Tibial artery (tissue), 4 donors: ENCODE measurements around the gene SORCS2.

ENCODE experiments used
- DNase-seq, 2 donors: peaks; one replicate each; pipeline ENCODE4 v3.0.0-alpha.2; 2019
- H3K27ac ChIP-seq, 2 donors: fragments of 200-600 bp; sonication (generic) in 1 of 2; 1 replicate in 1 of 2; 2 replicates in 1 of 2; pipeline ENCODE4 v1.5.1; 2018 to 2019; ENCODE audit warnings: mild to moderate bottlenecking in 1 of 2
- H3K27me3 ChIP-seq, 2 donors: fragments of 200-600 bp; sonication (generic) in 1 of 2; one replicate each; pipeline versions ENCODE4 v1.5.1 to v1.6.0; 2016 to 2019
- H3K36me3 ChIP-seq, 3 donors: fragments of 200-600 bp; sonication (generic) in 2 of 3; one replicate each; pipeline ENCODE4 v1.5.1; 2016 to 2019; ENCODE audit warnings: mild to moderate bottlenecking in 2 of 3
- H3K4me1 ChIP-seq, 4 donors: fragments of 200-600 bp; sonication (generic) in 2 of 4; 1 replicate in 3 of 4; 2 replicates in 1 of 4; pipeline ENCODE4 v1.5.1; 2016 to 2019
- H3K4me3 ChIP-seq, 2 donors: fragments of 200-600 bp; sonication (generic) in 1 of 2; 1 replicate in 1 of 2; 2 replicates in 1 of 2; pipeline ENCODE4 v1.5.1; 2018 to 2019; ENCODE audit warnings: mild to moderate bottlenecking in 2 of 2
- H3K9me3 ChIP-seq, 3 donors: fragments of 200-600 bp; sonication (generic) in 1 of 3; one replicate each; pipeline ENCODE4 v1.5.1; 2016 to 2019
- intact Hi-C: fragments of 100-400 bp; cut with DNase I; formaldehyde crosslinking; loops from one replicate; pipeline ENCODE4 v1.15.0; 2023; ENCODE audit warnings: low total_unique reads
- TF ChIP-seq, protein P1 (sequence below), 2 experiments: fragments of 200-600 bp in 1 of 2; fragments of 450-650 bp in 1 of 2; IDR thresholded peaks; one replicate each; pipeline ENCODE4 v1.5.1; 2017 to 2019; ENCODE audit warnings: antibody characterized with exemption in 2 of 2, mild to moderate bottlenecking in 1 of 2, moderate library complexity in 1 of 2

Gene SORCS2

DNA sequence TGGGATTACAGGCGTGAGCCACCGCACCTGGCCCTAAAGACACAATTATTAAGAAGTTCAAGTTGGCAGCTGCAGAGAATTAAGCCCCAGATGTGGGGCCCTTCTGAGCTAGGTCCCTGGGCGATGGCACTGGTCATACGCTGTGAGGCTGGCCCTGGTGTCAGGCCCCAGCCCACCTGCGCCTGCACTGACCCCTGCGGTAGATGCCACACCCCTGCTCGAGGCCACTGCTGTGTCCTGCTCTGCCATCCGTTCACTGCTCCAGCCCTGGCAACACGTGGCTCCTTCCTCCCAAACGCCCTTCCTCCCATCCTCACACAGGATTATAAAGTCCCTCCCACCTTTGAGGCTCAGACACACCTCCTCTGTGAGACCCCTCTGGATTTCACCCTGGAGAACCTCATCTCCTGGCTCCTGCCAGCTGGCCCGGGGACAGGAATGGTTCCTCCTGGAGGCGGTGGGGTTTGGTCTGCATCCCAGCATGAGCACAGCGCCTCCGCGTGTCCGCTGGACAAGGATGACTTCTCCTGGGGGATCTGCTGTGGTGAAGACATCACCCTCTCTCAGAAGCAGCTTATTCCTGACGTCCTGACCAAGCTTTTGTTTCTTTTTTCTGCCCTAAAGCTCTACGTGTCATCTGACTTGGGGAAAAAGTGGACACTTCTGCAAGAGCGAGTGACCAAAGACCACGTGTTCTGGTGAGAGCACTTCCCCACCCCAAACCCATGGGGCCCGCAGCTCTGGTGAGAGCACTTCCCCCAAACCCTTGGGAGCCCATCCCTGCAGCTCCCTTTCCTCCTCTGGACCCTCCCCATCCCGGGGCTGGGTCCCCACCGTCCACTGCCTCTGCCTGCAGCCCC lies 461.4 kb downstream of the SORCS2 start:
- H3K9me3 ChIP-seq, result no peaks in the 10 kb centered on the region
- H3K27me3 ChIP-seq, result peaks cover 0 to 34% of the 10 kb centered on the region in 2 donors
- TF ChIP-seq, protein P1, sequence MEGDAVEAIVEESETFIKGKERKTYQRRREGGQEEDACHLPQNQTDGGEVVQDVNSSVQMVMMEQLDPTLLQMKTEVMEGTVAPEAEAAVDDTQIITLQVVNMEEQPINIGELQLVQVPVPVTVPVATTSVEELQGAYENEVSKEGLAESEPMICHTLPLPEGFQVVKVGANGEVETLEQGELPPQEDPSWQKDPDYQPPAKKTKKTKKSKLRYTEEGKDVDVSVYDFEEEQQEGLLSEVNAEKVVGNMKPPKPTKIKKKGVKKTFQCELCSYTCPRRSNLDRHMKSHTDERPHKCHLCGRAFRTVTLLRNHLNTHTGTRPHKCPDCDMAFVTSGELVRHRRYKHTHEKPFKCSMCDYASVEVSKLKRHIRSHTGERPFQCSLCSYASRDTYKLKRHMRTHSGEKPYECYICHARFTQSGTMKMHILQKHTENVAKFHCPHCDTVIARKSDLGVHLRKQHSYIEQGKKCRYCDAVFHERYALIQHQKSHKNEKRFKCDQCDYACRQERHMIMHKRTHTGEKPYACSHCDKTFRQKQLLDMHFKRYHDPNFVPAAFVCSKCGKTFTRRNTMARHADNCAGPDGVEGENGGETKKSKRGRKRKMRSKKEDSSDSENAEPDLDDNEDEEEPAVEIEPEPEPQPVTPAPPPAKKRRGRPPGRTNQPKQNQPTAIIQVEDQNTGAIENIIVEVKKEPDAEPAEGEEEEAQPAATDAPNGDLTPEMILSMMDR (IDR thresholded peaks at IDR 0.05), result no peak
- no peak overlapping the region for H3K27ac ChIP-seq
- intact Hi-C loops, result no loop called here
- DNase-seq, result no peak
- peaks cover 0 to 3% (median 0%) of the 10 kb centered on the region in 4 donors for H3K4me1 ChIP-seq
- H3K36me3 ChIP-seq, result no peaks in the 10 kb centered on the region
- no peak overlapping the region for H3K4me3 ChIP-seq

DNA sequence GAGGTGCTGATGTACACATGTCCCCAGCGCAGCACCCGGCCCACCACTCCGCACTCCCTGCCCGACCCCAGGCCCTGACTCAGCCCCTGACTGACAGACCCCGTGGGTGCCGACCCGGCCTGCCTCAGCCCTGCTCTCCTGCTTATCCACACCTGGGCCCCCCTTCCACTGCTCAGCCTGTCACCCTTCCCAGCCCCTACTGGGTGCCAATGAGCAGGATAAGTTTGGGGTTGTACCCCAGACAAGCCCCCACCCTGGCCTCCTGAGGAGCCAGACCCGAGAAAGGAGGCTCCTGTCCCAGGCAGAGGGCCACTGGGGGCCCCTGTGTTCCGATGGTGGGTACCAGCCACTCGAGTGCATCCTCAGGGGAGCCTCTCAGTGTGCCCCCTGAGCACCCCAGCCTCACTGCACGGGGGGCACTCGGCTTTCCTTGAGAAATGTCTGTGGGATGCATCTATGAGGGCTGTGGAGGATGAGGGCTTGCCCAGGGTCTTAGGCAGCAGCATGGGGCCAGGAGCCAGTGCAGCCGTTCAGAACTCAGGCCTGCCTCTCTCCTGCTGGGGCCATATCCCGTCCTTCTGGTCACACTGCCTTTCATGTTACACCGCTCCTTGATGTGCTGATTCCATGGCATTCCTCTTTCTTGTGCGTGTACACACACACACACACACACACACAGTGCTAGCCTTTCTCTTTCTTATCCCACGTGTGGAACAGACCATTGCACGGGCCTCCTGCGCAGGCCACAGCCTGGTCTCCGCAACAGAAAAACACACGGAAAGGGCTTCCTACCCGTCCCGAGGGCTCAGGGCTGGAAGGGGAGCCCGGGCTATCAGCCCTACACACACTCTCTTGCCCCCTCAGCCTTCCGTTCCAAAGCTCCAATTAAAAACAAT lies 462.5 kb downstream of the SORCS2 start:
- DNase-seq, result no peak
- TF ChIP-seq, protein P1 (IDR thresholded peaks at IDR 0.05), result no peak
- H3K4me1 ChIP-seq, result no peaks in the 10 kb centered on the region
- no peaks in the 10 kb centered on the region for H3K9me3 ChIP-seq
- peaks cover 0 to 29% of the 10 kb centered on the region in 2 donors for H3K27me3 ChIP-seq
- no peak overlapping the region for H3K4me3 ChIP-seq
- H3K36me3 ChIP-seq, result no peaks in the 10 kb centered on the region
- H3K27ac ChIP-seq, result no peak overlapping the region
- intact Hi-C loops, result no loop called here

DNA sequence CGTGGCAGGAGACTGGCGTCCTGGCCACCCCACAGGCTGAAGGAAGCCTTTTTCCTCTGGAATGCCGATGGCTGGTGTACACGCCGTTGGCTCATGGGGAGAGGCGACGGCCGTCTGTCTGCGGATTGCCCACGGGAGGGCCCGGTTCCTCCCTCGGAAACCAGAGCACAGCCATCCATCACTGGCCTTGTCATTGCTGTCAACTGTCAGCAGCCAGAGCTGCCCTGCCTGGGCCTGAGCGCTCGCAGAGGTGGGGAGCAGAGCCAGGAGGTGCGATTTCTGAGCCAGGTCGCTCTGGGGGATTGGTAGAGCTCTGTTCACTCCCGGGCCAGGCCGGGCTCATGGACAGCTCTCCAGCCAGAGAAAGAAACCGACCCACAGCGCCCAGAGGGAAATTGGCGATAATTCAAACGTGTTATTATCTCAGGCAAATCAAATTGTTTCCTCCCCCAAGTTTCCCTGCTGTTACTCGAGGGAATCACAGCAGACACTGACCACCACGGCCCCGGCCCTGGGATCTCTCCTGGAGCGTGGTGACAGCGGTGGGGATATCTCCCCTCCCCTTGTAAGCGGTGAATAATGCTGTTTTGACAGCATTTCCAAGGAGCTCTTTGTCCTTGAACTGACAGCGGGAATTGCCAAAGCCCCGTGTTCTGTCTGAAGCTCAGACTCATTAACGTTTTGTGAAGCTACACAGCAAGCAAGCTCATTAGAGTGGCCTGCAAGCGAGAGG lies 463.3 kb downstream of the SORCS2 start:
- no peaks in the 10 kb centered on the region for H3K9me3 ChIP-seq
- no peak for DNase-seq
- H3K27ac ChIP-seq, result no peak overlapping the region
- intact Hi-C loops, result no loop called here
- no peaks in the 10 kb centered on the region for H3K36me3 ChIP-seq
- H3K27me3 ChIP-seq, result peaks cover 0 to 29% of the 10 kb centered on the region in 2 donors
- H3K4me1 ChIP-seq, result no peaks in the 10 kb centered on the region
- H3K4me3 ChIP-seq, result no peak overlapping the region
- TF ChIP-seq, protein P1 (IDR thresholded peaks at IDR 0.05), result no peak

GRCh38 chr4:7656244-7656800 lies 464.0 kb downstream of the SORCS2 start:
- no peaks in the 10 kb centered on the region for H3K9me3 ChIP-seq
- TF ChIP-seq, protein P1 (IDR thresholded peaks at IDR 0.05), result no peak
- H3K4me3 ChIP-seq, result no peak overlapping the region
- H3K27me3 ChIP-seq, result peaks cover 0 to 29% of the 10 kb centered on the region in 2 donors
- no peak overlapping the region for H3K27ac ChIP-seq
- H3K4me1 ChIP-seq, result no peaks in the 10 kb centered on the region
- H3K36me3 ChIP-seq, result no peaks in the 10 kb centered on the region
- DNase-seq, result no peak
- intact Hi-C loops, result no loop called here
